Right lung (tissue), 5 donors: ENCODE results near the gene CHIA. TPM values are rescaled to one million over a fixed set of nuclear protein-coding genes. Genes with fewer than 3 reads are reported as not detected.
"Not testable (repeated sequence)": the region's sequence is repeated elsewhere in the genome, so short reads cannot be mapped to it uniquely, and the experiment has no call there.

Experiments
- DNase-seq, 2 donors: peaks; one replicate each; pipeline ENCODE4 v3.0.0-alpha.2; 2013
- polyA plus RNA-seq, 5 donors: library from polyadenylated mRNA; unstranded; fragments of 120-200 nt; gene quantifications; one replicate each; pipeline versions ENCODE4 v1.2.1 to v1.2.3, GENCODE V29; 2013; ENCODE audit warnings: inconsistent platforms in 1 of 5, low replicate concordance in 1 of 5; ENCODE audit not compliant: insufficient read length in 5 of 5, insufficient read depth in 1 of 5

CHIA gene
- polyA plus RNA-seq, 5 donors: 0.65 to 9.0 (median 3.9) TPM

DNA sequence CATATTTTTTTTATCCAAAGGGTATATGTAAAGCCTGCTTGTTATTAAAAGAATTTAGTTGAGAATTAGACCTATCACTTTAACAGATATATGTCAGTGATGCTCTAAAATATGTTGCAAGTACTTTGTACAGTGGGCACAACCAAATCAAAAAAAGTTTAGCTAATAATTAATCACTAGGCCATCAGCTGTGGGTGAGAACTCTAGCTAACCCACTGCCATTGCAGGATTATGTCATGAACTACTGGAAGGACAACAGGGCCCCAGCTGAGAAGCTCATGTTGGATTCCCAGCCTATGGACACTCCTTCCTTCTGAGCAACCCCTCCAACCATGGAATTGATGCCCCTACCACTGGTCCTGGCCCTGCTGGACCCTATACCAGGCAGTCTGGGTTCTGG, 6.8 kb upstream of the CHIA start:
- DNase-seq: no peak

DNA sequence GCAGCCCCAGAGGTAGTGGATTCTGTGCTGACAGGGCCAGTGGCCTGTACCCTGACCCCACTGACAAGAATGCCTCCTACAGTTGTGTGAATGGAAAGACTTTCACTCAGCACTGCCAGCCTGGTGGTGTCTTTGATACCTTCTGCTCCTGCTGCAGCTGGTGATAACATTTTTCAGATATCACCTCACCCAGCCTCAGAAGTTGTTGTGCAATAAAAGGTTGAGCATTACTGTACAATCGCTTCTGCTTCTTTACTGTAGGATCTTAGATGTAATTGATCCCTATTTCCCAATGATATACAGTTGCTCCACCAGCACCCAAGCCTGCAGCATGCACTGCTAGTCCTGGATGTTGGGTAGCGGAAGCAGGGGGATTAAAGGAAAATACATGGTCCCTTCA, 4.8 kb upstream of the CHIA start:
- no peak for DNase-seq

DNA sequence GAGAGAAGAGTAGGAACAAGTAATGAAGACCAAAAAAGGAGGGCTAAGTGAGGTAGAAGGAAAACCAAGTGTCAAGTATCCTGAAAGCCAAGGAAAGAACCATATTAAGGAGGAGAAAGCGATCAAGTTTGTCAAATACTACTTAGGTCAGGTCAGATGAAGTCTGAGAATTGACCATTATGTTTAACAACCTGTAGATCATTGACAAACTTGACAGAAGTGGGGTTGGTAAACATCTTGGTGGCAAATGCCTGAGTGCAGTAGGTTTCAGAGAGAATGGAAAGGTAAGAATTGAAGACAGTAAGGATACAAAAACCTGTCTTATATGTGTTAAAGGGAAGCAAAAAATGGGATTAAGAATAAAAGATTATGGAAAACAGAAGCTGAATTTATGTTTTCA, 3.7 kb upstream of the CHIA start:
- no peak for DNase-seq

GRCh38 chr1:111289371-111289770, 1.3 kb upstream of the CHIA start:
- DNase-seq: no peak

- no peak for DNase-seq
Observed at GRCh38 chr1:111290104-111290503, 547 bp upstream of the CHIA start.

- DNase-seq: no peak
Observed at GRCh38 chr1:111294390-111294789, 3.7 kb downstream of the CHIA start.

GRCh38 chr1:111302374-111302773, 11.7 kb downstream of the CHIA start:
- DNase-seq: no peak

- no peak for DNase-seq
Observed at GRCh38 chr1:111309690-111310089, 19.0 kb downstream of the CHIA start.

DNA sequence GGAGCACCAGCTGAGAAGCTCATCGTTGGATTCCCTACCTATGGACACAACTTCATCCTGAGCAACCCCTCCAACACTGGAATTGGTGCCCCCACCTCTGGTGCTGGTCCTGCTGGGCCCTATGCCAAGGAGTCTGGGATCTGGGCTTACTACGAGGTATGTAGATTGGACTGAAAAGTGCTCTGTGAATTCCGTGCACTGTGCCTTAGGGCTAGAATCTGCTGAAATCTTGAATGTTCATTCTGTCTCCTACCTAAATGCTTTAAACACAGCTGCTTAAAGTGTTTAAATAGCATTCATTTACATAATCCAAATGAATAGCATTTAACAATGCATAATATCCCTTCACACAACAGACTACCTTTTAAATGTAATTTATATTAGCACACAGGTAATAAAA, 27.9 kb downstream of the CHIA start:
- no peak for DNase-seq

DNA sequence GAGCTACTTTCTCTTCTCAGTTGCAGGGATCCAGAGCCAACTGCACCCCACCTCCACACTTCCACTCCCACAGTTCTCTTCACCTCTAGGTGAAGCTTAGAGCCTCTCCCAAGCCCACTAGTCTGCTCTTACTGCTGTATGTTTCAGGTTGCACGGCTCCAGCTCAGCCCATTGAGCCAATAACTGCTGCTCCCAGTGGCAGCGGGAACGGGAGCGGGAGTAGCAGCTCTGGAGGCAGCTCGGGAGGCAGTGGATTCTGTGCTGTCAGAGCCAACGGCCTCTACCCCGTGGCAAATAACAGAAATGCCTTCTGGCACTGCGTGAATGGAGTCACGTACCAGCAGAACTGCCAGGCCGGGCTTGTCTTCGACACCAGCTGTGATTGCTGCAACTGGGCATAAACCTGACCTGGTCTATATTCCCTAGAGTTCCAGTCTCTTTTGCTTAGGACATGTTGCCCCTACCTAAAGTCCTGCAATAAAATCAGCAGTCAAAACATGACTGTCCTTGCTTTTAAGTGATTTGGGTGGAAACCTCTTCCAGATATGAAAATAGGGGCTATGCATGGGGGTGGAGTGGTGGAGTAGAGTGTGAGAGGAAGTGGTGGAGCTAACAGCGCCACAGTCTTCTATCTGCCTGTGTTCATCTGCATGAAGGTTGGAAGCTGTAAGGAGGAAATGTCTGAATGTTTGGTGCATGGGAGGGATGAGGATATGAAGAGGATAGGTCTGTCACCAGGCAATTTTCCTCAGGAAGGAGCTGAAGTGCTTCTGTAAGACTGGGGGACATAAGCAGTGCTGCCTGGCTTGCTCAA, 29.6 kb downstream of the CHIA start:
- DNase-seq: no peak

DNA sequence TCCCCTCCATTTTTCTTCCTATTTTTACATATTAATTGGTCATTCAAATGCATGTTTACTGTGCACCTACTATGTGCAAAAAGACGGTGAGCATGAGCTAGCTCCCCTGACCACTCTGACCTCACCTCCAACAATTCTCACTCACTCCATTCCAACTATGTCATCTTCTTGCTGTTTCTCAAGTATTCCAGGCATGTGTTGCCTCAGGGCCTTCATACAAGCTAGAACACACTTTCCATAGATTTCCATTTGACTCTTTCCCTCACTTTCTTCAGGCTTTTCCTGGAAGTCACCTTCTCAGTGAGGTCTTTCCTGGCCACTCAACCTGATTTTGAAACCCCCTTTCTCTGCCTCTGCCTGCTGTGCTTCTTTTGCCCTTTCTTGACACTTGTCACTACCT, 32.6 kb downstream of the CHIA start:
- DNase-seq: no peak

DNA sequence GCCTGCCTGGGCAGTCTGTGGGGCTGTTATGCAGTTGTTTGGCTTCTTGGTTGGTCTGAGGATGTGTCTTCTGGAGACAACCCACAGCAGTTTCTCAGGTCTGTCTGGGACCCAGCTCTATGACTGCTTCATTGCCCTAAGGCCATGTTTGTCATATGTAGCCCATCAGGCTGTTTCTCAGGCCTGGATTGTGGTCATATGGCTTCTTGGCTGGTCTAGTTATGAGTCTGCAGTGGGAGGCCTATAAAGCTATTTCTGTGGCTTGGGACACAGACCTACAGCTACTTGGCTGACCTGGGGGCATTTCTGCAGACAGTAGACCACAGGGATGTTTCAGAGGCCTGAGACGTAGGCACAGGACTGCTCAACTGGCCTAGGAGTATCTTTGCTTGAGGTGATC, 41.5 kb downstream of the CHIA start:
- no peak for DNase-seq

DNA sequence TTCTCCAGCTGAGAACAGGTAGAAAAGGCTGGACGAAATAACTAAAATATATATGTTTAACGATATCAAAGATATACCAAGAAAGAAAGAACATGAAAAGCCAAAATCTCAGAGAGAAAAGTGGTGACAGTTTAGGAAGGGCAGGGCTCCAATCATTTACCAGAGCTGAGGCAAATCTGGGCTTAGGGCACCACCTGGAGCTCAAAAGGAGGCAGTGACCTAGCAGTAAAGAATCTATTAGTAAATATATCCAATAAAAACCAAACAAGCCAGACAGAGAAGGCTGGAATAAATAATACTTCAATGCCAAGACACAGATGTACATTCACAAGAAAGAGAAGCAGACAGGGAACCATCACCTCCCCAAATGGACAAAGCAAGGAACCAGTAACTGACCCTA, 43.5 kb downstream of the CHIA start:
- no peak for DNase-seq

GRCh38 chr1:111335214-111335877, 44.7 kb downstream of the CHIA start:
- DNase-seq: not testable (repeated sequence)

DNA sequence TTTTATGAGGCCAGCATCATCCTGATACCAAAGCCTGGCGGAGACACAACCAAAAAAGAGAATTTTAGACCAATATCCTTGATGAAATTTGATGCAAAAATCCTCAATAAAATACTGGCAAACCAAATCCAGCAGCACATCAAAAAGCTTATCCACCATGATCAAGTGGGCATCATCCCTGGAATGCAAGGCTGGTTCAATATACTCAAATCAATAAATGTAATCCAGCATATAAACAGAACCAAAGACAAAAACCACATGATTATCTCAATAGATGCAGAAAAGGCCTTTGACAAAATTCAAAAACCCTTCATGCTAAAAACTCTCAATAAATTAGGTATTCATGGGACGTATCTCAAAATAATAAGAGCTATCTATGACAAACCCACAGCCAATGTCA, 48.2 kb downstream of the CHIA start:
- not testable (repeated sequence) for DNase-seq

DNA sequence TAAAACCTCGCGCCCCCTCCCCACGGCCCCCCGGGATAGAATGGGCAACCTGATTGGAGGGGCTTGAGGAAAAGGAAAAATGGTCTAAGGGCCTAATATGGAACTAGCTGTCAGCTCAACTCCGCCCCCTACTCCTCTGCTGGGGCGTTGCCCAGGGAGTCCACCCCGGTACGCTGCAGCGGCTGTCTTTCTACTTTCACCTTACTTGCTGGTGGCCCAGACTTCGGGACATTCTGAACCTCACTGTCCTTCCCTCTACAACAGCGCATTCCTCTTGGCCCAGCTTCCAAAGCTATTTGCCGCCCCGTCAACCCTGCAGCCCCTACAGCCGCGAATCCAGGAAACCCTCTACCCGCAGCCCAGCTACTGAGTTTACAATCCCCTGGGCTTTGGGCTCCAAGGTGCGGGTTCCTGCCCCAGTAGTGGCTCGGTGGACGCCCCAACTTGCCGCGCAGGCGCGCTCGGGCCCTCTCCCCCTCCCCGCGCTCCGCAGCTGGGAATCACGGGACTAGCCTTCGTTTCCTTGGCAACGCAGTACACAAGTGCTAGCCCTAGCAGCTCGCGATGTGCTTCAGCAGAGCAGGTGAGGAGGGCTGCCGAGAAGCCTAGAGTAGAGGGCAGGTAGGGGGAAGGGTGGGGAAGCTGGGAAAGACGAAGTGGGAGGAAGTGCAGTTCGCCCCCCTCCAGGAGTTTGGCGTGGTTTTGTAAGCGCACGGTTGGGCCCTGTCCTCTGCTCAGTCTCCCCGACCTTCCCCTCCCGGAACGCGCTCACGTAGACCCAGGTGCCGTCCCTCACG, 55.6 kb downstream of the CHIA start:
- peak; percentile 90 for DNase-seq

- no peak for DNase-seq
Observed at GRCh38 chr1:111347026-111347425, 56.4 kb downstream of the CHIA start.

DNA sequence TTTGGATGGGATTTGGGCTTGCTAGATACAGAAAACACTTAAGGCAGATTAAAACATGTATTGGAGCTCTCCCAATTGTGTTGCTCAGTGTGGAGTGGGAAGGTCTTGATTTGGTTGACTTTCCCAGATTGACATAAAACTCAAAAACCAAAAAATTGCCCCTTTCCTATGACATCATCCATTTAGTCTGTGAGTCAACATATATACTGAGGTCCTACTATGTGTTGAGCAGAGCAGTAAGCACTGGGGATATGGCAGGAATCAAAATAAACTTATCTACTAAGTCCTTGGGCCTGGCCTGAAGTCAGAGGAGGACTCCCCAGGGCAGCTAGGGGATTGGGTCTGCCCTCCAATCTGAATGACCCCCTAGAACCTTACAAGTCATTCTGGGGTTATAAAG, 61.0 kb downstream of the CHIA start:
- DNase-seq: no peak

DNA sequence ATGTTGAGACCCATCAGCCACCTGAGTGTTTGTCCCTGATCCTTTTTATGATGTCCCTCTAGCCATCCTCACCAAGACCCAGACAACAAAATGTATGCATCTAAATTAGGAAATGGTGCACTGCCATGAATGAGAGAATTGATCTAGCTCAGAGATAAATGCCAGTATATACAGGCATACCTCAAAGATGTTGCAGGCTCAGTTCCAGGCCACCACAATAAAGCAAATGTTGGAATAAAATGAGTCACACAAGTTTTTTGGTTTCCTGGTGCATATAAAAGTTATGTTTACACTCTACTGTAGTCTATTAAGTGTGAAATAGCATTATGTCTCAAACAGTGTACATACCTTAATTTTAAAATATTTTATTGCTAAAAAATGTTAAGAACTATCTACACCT, 63.9 kb downstream of the CHIA start:
- DNase-seq: no peak

DNA sequence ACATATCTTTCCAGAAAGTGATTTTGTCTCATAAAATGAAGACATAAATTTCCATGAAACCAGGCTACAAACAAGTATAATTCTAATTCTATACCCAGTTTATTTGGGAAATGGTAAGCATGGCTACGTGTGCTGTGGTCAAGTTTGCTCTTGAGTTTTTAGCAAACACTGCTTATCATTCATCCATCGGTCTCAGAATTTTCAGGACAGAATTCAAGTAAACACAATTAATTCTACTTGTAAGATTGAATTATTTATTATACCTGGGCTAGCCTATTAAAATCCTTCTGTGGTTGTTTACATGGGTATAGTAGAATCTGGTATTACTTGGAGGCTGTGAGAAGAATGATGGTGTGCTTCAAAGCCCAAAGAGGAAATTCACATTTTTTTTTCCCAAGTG, 68.3 kb downstream of the CHIA start:
- DNase-seq: no peak

DNA sequence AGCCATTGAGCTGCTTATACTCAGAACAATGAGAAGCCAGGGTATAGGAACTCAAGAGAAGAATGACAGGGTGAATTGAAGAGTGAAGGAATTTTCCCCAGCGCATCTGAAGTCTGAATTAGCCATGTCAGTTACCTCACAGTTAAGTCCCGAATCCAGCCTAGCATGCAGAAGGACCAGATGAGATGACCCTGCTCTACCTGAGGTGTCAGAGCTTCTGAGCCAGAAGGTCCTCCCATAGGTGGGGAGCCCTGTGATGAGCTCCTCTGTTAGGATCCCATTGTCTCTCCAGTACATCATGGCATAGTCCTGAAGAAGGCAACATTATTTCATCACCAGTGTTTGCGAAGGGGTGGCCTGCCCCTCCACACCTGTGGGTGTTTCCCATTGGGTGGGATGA, 68.7 kb downstream of the CHIA start:
- no peak for DNase-seq

DNA sequence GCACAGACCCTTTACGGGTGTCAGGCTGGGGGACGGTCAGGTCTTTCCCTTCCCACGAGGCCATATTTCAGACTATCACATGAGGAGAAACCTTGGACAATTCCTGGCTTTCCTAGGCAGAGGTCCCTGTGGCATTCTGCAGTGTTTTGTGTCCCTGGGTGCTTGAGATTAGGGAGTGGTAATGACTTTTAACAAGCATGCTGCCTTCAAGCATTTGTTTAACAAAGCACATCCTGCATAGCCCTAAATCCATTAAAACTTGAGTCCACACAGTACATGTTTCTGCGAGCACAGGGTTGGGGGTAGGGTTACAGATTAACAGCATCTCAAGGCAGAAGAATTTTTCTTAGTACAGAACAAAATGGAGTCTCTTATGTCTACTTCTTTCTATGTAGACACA, 69.6 kb downstream of the CHIA start:
- DNase-seq: not testable (repeated sequence)

GRCh38 chr1:111361761-111362160, 71.1 kb downstream of the CHIA start:
- no peak for DNase-seq
